ENCODE measurements around the gene EIF3D. TPM values are rescaled to one million over a fixed set of nuclear protein-coding genes. Genes with fewer than 3 reads are reported as not detected.
A peak's percentile ranks its signal among the peaks of the same experiment; 100 is the strongest.

EIF3D gene
- total and polyA plus RNA-seq, 9 of the 15 experiments (the other 6 are each of a cell fraction or from before 2014, with no cell fraction given), result 191 to 422 (median 279) TPM

DNA sequence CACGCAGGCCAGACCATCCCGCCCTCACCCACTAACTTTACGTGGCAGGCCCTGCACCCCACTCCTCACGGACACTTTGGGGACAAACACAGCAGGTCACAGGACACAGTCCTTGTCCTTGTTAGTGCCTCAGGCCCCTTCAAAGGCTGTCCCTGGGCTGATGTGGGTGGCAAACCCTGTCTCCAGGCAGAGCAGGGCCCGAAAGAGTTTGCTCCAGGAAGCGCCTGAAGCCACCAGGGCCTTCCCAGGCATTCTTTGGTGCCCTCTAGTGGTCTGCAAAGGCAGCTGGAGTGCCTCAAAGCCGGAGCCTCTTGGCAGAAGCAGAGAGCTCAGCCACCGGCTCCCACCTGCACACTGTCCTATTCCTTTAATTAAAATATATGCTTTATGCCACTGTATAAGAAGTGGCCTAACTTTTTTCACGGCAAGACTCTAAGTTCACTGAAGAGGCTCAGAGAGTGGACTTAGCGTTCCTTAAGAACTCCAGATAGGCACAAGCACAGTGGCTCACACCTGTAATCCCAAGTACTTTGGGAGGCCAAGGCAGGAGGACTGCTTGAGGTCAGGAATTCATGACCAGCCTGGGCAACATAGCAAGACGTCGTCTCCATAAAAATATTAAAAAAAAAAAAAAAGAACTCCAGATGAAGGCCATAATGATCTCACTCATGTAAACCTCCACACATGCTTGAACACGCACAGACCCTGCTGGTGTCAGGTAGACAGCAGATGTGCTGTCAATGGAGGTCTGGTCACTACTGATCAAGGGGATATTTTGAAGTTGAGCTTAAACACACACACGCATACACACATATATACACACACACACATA is 58.6 kb downstream of the EIF3D start (continued):
- no peak for TF ChIP-seq SIRT6 (IDR thresholded peaks at IDR 0.05; ENCODE audit: low read depth, low read length)
- TF ChIP-seq, protein P1, sequence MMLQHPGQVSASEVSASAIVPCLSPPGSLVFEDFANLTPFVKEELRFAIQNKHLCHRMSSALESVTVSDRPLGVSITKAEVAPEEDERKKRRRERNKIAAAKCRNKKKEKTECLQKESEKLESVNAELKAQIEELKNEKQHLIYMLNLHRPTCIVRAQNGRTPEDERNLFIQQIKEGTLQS (IDR thresholded peaks at IDR 0.05), result no peak
- TF ChIP-seq, protein P1 (CRISPR knock-in tag; conservative IDR thresholded peaks at IDR 0.05), result no peak
- no peak for TF ChIP-seq GTF2E2 (tag; IDR thresholded peaks at IDR 0.05)
- no peak for TF ChIP-seq ZSCAN32 (CRISPR knock-in tag; IDR thresholded peaks at IDR 0.05)
- TF ChIP-seq, protein P2, sequence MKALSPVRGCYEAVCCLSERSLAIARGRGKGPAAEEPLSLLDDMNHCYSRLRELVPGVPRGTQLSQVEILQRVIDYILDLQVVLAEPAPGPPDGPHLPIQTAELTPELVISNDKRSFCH (CRISPR knock-in tag; IDR thresholded peaks at IDR 0.05), result no peak
- TF ChIP-seq, protein P2 (tag; IDR thresholded peaks at IDR 0.05), result no peak
- no peak for TF ChIP-seq MECOM (CRISPR knock-in tag; IDR thresholded peaks at IDR 0.05)
- TF ChIP-seq, protein P3, sequence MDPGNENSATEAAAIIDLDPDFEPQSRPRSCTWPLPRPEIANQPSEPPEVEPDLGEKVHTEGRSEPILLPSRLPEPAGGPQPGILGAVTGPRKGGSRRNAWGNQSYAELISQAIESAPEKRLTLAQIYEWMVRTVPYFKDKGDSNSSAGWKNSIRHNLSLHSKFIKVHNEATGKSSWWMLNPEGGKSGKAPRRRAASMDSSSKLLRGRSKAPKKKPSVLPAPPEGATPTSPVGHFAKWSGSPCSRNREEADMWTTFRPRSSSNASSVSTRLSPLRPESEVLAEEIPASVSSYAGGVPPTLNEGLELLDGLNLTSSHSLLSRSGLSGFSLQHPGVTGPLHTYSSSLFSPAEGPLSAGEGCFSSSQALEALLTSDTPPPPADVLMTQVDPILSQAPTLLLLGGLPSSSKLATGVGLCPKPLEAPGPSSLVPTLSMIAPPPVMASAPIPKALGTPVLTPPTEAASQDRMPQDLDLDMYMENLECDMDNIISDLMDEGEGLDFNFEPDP (CRISPR knock-in tag; IDR thresholded peaks at IDR 0.05), result no peak
- no peak for TF ChIP-seq TCF3 (CRISPR knock-in tag; IDR thresholded peaks at IDR 0.05)
- no peak for TF ChIP-seq SRF (CRISPR knock-in tag; IDR thresholded peaks at IDR 0.05)
- no peak for TF ChIP-seq MAFG (tag; conservative IDR thresholded peaks at IDR 0.05)
- TF ChIP-seq, protein P4, sequence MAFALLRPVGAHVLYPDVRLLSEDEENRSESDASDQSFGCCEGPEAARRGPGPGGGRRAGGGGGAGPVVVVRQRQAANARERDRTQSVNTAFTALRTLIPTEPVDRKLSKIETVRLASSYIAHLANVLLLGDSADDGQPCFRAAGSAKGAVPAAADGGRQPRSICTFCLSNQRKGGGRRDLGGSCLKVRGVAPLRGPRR (CRISPR knock-in tag; IDR thresholded peaks at IDR 0.05), result no peak
- TF ChIP-seq, protein P5, sequence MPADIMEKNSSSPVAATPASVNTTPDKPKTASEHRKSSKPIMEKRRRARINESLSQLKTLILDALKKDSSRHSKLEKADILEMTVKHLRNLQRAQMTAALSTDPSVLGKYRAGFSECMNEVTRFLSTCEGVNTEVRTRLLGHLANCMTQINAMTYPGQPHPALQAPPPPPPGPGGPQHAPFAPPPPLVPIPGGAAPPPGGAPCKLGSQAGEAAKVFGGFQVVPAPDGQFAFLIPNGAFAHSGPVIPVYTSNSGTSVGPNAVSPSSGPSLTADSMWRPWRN (IDR thresholded peaks at IDR 0.05; ENCODE audit: low read depth), result no peak
- no peak for TF ChIP-seq SOX6 (IDR thresholded peaks at IDR 0.05)
- TF ChIP-seq, protein P6, sequence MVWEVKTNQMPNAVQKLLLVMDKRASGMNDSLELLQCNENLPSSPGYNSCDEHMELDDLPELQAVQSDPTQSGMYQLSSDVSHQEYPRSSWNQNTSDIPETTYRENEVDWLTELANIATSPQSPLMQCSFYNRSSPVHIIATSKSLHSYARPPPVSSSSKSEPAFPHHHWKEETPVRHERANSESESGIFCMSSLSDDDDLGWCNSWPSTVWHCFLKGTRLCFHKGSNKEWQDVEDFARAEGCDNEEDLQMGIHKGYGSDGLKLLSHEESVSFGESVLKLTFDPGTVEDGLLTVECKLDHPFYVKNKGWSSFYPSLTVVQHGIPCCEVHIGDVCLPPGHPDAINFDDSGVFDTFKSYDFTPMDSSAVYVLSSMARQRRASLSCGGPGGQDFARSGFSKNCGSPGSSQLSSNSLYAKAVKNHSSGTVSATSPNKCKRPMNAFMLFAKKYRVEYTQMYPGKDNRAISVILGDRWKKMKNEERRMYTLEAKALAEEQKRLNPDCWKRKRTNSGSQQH (CRISPR knock-in tag; IDR thresholded peaks at IDR 0.05), result no peak
- TF ChIP-seq, protein P7, sequence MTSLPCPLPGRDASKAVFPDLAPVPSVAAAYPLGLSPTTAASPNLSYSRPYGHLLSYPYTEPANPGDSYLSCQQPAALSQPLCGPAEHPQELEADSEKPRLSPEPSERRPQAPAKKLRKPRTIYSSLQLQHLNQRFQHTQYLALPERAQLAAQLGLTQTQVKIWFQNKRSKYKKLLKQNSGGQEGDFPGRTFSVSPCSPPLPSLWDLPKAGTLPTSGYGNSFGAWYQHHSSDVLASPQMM (CRISPR knock-in tag; IDR thresholded peaks at IDR 0.05), result no peak
- TF ChIP-seq, protein P8, sequence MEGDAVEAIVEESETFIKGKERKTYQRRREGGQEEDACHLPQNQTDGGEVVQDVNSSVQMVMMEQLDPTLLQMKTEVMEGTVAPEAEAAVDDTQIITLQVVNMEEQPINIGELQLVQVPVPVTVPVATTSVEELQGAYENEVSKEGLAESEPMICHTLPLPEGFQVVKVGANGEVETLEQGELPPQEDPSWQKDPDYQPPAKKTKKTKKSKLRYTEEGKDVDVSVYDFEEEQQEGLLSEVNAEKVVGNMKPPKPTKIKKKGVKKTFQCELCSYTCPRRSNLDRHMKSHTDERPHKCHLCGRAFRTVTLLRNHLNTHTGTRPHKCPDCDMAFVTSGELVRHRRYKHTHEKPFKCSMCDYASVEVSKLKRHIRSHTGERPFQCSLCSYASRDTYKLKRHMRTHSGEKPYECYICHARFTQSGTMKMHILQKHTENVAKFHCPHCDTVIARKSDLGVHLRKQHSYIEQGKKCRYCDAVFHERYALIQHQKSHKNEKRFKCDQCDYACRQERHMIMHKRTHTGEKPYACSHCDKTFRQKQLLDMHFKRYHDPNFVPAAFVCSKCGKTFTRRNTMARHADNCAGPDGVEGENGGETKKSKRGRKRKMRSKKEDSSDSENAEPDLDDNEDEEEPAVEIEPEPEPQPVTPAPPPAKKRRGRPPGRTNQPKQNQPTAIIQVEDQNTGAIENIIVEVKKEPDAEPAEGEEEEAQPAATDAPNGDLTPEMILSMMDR (IDR thresholded peaks at IDR 0.05 in 2 of 3, conservative IDR thresholded peaks at IDR 0.05 in 1 of 3; ENCODE audit: insufficient read depth in 2 of 3, low read depth in 1 of 3, low read length in 3 of 3), result peak; percentile 83 to 89 (median 84)
- no peak for TF ChIP-seq ZNF561 (CRISPR knock-in tag; conservative IDR thresholded peaks at IDR 0.05)
- no peak for TF ChIP-seq TCF7 (IDR thresholded peaks at IDR 0.05; ENCODE audit: borderline replicate concordance)

Data from K562 (cell line).